Lung (tissue), 12 donors: Measurements from ENCODE around the gene NPAS3. TPM values are rescaled to one million over a fixed set of nuclear protein-coding genes. Genes with fewer than 3 reads are reported as not detected.

Experiments used
- ATAC-seq: fragments of 200-7000 bp; cut with Tn5 transposase; one replicate; pipeline ENCODE4 v1.9.1; 2020; ENCODE audit warnings: moderate number of reproducible peaks; ENCODE audit not compliant: insufficient read depth, low FRiP score
- DNase-seq, 3 donors: peaks; one replicate each; pipeline ENCODE4 v3.0.0-alpha.2; 2013 to 2017
- H3K27ac ChIP-seq, 2 donors: one replicate each; pipeline ENCODE4 v1.5.1; 2013; ENCODE audit warnings: mild to moderate bottlenecking in 2 of 2, moderate library complexity in 2 of 2, control low read depth in 1 of 2, inconsistent platforms in 1 of 2, low read depth in 1 of 2, low read length in 1 of 2
- H3K27me3 ChIP-seq, 3 donors: one replicate each; pipeline ENCODE4 v1.5.1; 2013; ENCODE audit warnings: low read length in 2 of 3; ENCODE audit not compliant: control insufficient read depth in 3 of 3, insufficient read depth in 3 of 3
- H3K36me3 ChIP-seq, 4 donors: one replicate each; pipeline ENCODE4 v1.5.1; 2013; ENCODE audit warnings: low read length in 4 of 4, mild to moderate bottlenecking in 1 of 4, moderate library complexity in 1 of 4; ENCODE audit not compliant: control insufficient read depth in 4 of 4, insufficient read depth in 4 of 4
- H3K4me1 ChIP-seq, 5 donors: one replicate each; pipeline ENCODE4 v1.5.1; 2013; ENCODE audit warnings: low read length in 5 of 5, mild to moderate bottlenecking in 2 of 5, moderate library complexity in 1 of 5; ENCODE audit not compliant: control insufficient read depth in 5 of 5, insufficient read depth in 5 of 5
- H3K4me3 ChIP-seq: one replicate; pipeline ENCODE4 v1.5.1; 2013; ENCODE audit warnings: mild to moderate bottlenecking, control low read depth, moderate library complexity
- H3K9ac ChIP-seq, 2 donors: one replicate each; pipeline ENCODE4 v1.5.1; 2013; ENCODE audit warnings: low read length in 2 of 2, control low read depth in 1 of 2; ENCODE audit not compliant: insufficient read depth in 1 of 2
- H3K9me3 ChIP-seq, 4 donors: one replicate each; pipeline ENCODE4 v1.5.1; 2013; ENCODE audit warnings: low read length in 3 of 4, mild to moderate bottlenecking in 1 of 4, moderate library complexity in 1 of 4; ENCODE audit not compliant: control insufficient read depth in 4 of 4, insufficient read depth in 3 of 4
- CTCF ChIP-seq: IDR thresholded peaks from 2 replicates; pipeline ENCODE4 v1.5.1; 2012; ENCODE audit warnings: mild to moderate bottlenecking; ENCODE audit errors: control extremely low read depth, extremely low read depth
- WGBS, 2 donors: extraction: QIAGEN DNeasy Blood & Tissue Kit; methylation state at CpG; one replicate each; pipeline ENCODE4 v1.1.7; 2013; 5-methylcytosine and 5-hydroxymethylcytosine counted together
- polyA plus RNA-seq, 2 donors: library from polyadenylated mRNA; stranded (reverse); fragments of 200-250 nt; gene quantifications; one replicate each; pipeline ENCODE4 v1.2.1, GENCODE V29; 2013
- total RNA-seq, 2 donors: library from RNA; depleted of rRNA in 1 of 2; stranded (reverse); fragments of >200 nt in 1 of 2; gene quantifications; one replicate each; pipeline ENCODE4 v1.2.1, GENCODE V29; 2014 to 2021
- donor health status: control.
- donor health status: control.
- donor health status: Bipolar disorder and iron deficiency.
- donor health status: healthy.
- donor health status: DM: yes; HTN: yes; CAD: no.

The NPAS3 gene
- total and polyA plus RNA-seq, 4 donors, result 0.13 to 0.48 (median 0.33) TPM

DNA sequence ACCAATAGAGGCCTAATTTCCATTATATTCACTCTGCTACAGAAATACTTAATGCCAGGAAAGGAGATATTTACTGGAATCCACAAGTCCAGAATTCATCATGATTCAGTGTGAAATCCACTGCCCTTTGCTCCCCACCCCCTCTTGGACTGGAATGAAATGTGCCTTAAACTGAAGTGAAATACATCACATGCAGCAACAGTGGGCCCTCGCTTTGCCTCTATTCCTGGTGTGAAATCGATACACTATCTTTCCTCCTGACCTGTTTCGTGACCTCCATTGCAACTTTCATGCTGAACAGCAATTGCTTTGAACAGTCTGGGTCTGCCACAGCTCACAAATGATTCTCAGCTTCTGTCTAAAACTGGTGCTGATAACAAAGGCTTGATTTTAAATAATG, 100.6 kb downstream of the NPAS3 start:
- no peaks in the 10 kb centered on the region for H3K36me3 ChIP-seq
- H3K4me1 ChIP-seq, result peaks cover 0 to 24% (median 8%) of the 10 kb centered on the region in 5 donors
- 78 to 84% methylated on average over 3 of the region's 3 CpGs for WGBS, 2 donors
- ATAC-seq, result no peak
- H3K27me3 ChIP-seq, result no peaks in the 10 kb centered on the region
- no peak overlapping the region for H3K9ac ChIP-seq
- peaks cover 0 to 5% (median 3%) of the 10 kb centered on the region in 4 donors for H3K9me3 ChIP-seq
- H3K4me3 ChIP-seq, result no peak overlapping the region
- TF ChIP-seq CTCF, result no peak
- no peak for DNase-seq
- no peak overlapping the region for H3K27ac ChIP-seq

DNA sequence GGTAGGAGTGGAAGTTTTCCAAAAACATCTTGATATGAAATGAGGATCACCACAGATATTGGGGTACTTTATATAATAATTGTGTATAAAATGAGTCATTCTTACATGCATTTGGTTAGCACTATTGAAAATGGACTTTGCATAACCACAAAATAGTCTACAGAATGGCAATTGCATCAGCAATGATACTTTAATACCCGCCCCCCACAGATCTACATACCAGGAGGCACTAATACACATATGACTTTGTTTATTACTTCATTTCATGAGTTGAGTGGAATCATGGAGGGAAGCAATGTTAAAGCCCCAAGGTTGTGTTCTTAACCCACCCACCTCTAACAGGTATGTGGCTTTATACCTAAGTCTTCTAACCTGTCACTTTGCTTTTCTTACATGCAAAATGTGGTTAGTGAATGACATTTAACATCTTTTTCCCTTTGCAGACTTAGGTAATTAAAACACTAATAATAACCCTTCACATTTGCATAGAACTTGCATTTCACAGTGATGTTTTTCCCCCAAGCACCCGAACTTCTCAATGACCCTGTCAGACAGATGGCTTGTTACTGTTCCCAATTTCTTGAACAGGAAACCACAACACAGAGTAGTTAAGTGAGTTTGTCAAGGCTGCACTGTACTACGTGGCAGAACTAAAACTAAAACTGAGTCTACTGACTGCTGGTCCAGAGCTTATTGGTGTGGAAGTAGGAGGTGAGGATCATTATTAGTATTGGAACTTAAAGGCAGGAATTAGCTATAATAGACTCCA, 101.9 kb downstream of the NPAS3 start:
- 83% methylated on average over 3 of the region's 3 CpGs for WGBS, 2 donors
- ATAC-seq, result no peak
- no peaks in the 10 kb centered on the region for H3K27me3 ChIP-seq
- no peak overlapping the region for H3K9ac ChIP-seq
- peaks cover 0 to 9% (median 3%) of the 10 kb centered on the region in 4 donors for H3K9me3 ChIP-seq
- H3K4me1 ChIP-seq, result peaks cover 0 to 13% (median 1%) of the 10 kb centered on the region in 5 donors
- H3K4me3 ChIP-seq, result no peak overlapping the region
- DNase-seq, result no peak
- H3K27ac ChIP-seq, result no peak overlapping the region
- no peaks in the 10 kb centered on the region for H3K36me3 ChIP-seq
- TF ChIP-seq CTCF, result no peak

DNA sequence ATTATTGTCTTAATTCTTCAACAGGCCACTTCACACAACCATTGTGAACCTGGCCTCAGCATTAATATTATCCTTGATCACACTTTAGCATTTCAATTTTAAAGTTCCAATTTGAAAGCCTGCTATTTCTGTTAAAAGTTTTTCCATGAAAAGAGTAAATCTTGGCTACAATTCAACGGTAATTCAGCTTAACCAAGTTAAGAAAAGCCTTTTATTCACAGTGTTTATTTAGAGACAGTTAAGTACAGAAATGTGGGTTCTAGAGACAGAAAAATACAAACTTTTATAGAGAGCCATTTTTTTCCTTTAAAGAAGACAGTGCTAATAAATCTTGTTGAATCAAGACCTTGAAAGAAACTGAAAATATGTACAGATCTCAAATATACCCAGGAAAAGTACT, 103.9 kb downstream of the NPAS3 start:
- no peak overlapping the region for H3K9ac ChIP-seq
- DNase-seq, result no peak
- 60 to 73% methylated on average over 1 of the region's 1 CpG for WGBS, 2 donors
- H3K4me1 ChIP-seq, result peaks cover 0 to 5% (median 0%) of the 10 kb centered on the region in 5 donors
- no peak overlapping the region for H3K4me3 ChIP-seq
- ATAC-seq, result no peak
- peaks cover 0 to 9% (median 3%) of the 10 kb centered on the region in 4 donors for H3K9me3 ChIP-seq
- H3K36me3 ChIP-seq, result no peaks in the 10 kb centered on the region
- no peak overlapping the region for H3K27ac ChIP-seq
- no peaks in the 10 kb centered on the region for H3K27me3 ChIP-seq
- no peak for TF ChIP-seq CTCF
